ENCODE measurements around the gene FAM193A.

Gene FAM193A

DNA sequence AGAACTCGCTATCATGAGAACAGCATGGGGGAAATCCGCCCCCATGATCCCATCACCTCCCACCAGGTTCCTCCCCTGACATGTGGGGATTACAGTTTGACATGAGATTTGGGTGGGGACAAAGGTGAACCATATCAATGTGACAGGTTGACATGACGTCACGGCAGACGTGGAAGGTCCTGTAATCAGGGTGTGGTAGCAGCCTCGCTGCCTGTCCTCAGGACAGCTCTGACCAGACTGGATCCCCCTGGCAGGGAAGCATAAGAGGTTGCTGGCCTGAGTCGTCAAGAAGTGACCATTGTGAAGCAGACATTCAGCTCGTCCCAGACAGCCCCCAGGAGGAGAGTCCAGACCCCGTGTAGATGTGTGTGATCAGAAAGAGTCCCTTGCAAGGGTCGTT lies 115.1 kb downstream of the FAM193A start:
- Histone ChIP-seq H3K9ac (ENCODE audit: insufficient read length) (no peak overlapping the region), H3K9me3 (ENCODE audit: low read depth, low read length) (no peaks in the 10 kb centered on the region), H3K4me3 (no peak overlapping the region), H3K27ac (no peak overlapping the region), H3K36me3 (ENCODE audit: insufficient read depth, low read length) (peaks cover 52% of the 10 kb centered on the region)
- TF ChIP-seq POLR2AphosphoS5 (IDR thresholded peaks at IDR 0.05; ENCODE audit: borderline replicate concordance, low read depth, low read length) (no peak), EZH2 (IDR thresholded peaks at IDR 0.05) (no peak), FOXP2 (optimal IDR thresholded peaks at IDR 0.05; ENCODE audit: control extremely low read depth, extremely low read length, insufficient read depth) (no peak)
- DNase-seq (ENCODE audit: low read depth, low spot score) = no peak

DNA sequence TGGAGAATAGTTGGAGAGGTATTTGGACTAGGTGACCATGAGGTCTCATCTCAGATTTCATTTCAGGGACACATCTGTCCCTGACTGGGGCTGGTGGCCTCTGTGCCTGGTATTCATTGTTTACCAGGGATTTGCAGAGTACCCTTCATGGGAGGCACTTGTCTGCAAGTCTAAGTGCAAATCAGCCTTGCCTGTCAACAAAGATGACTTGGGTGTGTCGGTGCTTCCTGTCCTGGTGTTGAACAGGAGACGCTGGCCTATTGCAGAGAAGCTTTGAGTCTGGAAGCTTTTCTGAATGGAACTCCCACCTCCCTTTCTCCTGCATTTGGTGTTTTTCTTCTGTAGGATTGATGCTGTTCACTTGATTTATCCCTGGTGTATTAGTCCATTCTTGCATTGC lies 115.6 kb downstream of the FAM193A start:
- Histone ChIP-seq H3K9me3 (ENCODE audit: low read depth, low read length) (no peaks in the 10 kb centered on the region), H3K27ac (no peak overlapping the region), H3K9ac (ENCODE audit: insufficient read length) (no peak overlapping the region), H3K4me3 (no peak overlapping the region), H3K36me3 (ENCODE audit: insufficient read depth, low read length) (peaks cover 48% of the 10 kb centered on the region)
- DNase-seq (ENCODE audit: low read depth, low spot score) = no peak
- TF ChIP-seq EZH2 (IDR thresholded peaks at IDR 0.05) (no peak), FOXP2 (optimal IDR thresholded peaks at IDR 0.05; ENCODE audit: control extremely low read depth, extremely low read length, insufficient read depth) (no peak), POLR2AphosphoS5 (IDR thresholded peaks at IDR 0.05; ENCODE audit: borderline replicate concordance, low read depth, low read length) (no peak)

DNA sequence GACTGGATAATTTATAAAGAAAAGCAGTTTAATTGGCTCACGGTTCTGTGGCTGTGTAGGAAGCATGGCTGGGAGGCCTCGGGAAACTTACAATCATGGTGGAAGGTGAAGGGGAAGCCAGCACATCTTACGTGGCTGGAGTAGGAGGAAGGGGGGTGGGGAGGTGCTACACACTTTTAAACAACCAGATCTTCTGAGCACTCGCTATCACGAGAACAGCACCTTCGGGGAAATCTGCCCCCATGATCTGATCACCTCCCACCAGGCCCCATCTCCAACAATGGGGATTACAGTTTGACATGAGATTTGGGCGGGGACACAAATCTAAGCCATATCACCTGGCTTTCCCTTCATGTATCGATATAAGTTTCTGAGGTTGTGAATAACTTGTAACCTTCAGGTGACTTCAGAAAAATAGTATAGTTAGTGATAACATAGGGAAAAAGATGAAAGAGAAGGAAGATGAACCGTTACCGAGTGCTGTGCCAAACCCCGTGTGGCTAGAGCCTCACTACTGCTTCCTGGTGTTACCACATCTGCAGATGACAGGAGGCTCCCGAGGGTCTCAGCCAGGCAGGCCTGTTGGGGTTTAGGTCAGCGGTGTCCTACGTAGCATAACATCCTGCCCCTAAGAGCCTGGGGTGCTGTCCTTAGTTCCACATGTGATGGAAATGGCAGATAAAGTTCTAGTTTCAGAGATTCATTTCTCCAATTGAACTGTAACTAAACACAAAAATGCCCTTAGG lies 116.1 kb downstream of the FAM193A start:
- no peak overlapping the region for H3K27ac ChIP-seq
- no peak overlapping the region for H3K4me3 ChIP-seq
- DNase-seq (ENCODE audit: low read depth, low spot score) = no peak
- TF ChIP-seq EZH2 (IDR thresholded peaks at IDR 0.05) (no peak), POLR2AphosphoS5 (IDR thresholded peaks at IDR 0.05; ENCODE audit: borderline replicate concordance, low read depth, low read length) (no peak), FOXP2 (optimal IDR thresholded peaks at IDR 0.05; ENCODE audit: control extremely low read depth, extremely low read length, insufficient read depth) (no peak)
- peaks cover 47% of the 10 kb centered on the region for H3K36me3 ChIP-seq (ENCODE audit: insufficient read depth, low read length)
- H3K9me3 ChIP-seq (ENCODE audit: low read depth, low read length) = no peaks in the 10 kb centered on the region
- H3K9ac ChIP-seq (ENCODE audit: insufficient read length) = no peak overlapping the region

DNA sequence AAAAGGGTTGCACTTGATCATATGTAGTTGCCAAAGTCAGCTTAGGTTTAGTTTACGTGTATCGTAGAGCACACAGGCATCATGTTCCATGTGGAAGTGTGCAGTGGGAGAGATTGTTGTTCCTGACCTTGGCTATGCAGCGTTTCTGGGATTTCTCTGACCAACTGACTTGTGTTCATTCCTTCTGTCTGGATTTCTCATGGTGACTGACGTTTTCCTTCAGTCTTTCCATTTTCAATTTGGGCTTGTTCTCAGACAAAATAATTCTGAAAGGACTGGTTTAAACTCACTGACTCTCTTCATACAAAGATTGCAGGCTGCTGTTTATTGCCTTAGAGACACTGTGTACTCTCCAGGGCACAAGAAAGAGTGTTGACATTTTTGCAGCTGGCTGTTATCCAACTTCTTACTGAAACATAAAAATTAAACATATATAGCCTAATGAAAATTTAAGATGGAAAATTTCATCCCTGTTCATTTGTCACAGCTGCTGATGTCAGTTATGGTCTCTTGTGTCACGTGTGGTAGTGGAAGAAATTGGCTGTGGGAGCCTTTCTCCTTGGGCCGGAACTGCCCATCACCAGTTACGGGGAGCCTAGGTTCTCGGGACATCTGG lies 124.3 kb downstream of the FAM193A start:
- no peak for DNase-seq (ENCODE audit: low read depth, low spot score)
- H3K9me3 ChIP-seq (ENCODE audit: low read depth, low read length) = no peaks in the 10 kb centered on the region
- H3K9ac ChIP-seq (ENCODE audit: insufficient read length) = no peak overlapping the region
- H3K27ac ChIP-seq = no peak overlapping the region
- TF ChIP-seq POLR2AphosphoS5 (IDR thresholded peaks at IDR 0.05; ENCODE audit: borderline replicate concordance, low read depth, low read length) (no peak), FOXP2 (optimal IDR thresholded peaks at IDR 0.05; ENCODE audit: control extremely low read depth, extremely low read length, insufficient read depth) (no peak), EZH2 (IDR thresholded peaks at IDR 0.05) (no peak)
- no peak overlapping the region for H3K4me3 ChIP-seq
- peaks cover 65% of the 10 kb centered on the region for H3K36me3 ChIP-seq (ENCODE audit: insufficient read depth, low read length)

DNA sequence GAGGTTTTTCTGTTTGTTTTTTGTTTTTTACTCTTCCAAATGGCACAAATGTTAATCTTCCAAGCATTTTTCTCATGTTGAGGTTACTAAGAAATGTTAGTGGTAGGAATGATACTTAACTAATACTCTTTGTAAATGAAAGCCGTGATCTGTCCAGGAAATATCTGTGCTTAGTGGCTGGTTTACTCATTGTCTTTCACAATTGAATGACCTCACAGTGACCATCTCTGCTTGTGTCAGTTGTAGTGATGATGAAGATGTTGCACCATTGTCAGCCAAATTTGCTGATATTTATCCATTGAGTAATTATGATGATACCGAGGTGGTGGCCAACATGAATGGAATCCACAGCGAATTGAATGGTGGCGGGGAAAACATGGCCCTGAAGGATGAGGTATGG lies 126.2 kb downstream of the FAM193A start:
- Histone ChIP-seq H3K9me3 (ENCODE audit: low read depth, low read length) (no peaks in the 10 kb centered on the region), H3K27ac (0 out of 2 replicates have a peak overlapping the region, but pooled peaks have one; percentile 6), H3K4me3 (no peak overlapping the region), H3K9ac (ENCODE audit: insufficient read length) (no peak overlapping the region), H3K36me3 (ENCODE audit: insufficient read depth, low read length) (peaks cover 61% of the 10 kb centered on the region)
- no peak for TF ChIP-seq FOXP2 (optimal IDR thresholded peaks at IDR 0.05; ENCODE audit: control extremely low read depth, extremely low read length, insufficient read depth)
- TF ChIP-seq EZH2 (IDR thresholded peaks at IDR 0.05) = no peak
- TF ChIP-seq POLR2AphosphoS5 (IDR thresholded peaks at IDR 0.05; ENCODE audit: borderline replicate concordance, low read depth, low read length) = no peak
- DNase-seq (ENCODE audit: low read depth, low spot score) = no peak

DNA sequence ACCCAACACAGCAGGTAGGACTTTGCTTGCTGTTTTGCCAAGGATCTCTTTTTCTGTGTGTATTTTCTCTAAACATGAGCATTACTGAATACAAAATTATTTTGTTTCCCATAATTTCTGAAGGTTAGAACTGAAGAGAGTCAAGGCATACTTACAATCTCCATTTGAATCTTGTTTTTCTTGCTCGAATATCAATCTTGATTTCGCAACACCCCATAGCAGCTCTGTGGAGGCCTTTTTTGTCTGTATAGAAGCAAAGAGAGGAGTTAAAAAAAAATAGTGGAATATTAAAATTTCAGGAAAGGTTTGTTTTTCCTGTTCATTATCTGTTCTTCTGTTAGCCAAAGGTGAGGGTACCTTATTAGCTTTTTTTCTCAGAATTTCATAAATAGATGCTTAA lies 126.8 kb downstream of the FAM193A start:
- Histone ChIP-seq H3K9ac (ENCODE audit: insufficient read length) (no peak overlapping the region), H3K4me3 (no peak overlapping the region), H3K9me3 (ENCODE audit: low read depth, low read length) (no peaks in the 10 kb centered on the region), H3K36me3 (ENCODE audit: insufficient read depth, low read length) (peaks cover 54% of the 10 kb centered on the region), H3K27ac (no peak overlapping the region)
- TF ChIP-seq POLR2AphosphoS5 (IDR thresholded peaks at IDR 0.05; ENCODE audit: borderline replicate concordance, low read depth, low read length) (no peak), FOXP2 (optimal IDR thresholded peaks at IDR 0.05; ENCODE audit: control extremely low read depth, extremely low read length, insufficient read depth) (no peak), EZH2 (IDR thresholded peaks at IDR 0.05) (no peak)
- DNase-seq (ENCODE audit: low read depth, low spot score) = peak; percentile 3

DNA sequence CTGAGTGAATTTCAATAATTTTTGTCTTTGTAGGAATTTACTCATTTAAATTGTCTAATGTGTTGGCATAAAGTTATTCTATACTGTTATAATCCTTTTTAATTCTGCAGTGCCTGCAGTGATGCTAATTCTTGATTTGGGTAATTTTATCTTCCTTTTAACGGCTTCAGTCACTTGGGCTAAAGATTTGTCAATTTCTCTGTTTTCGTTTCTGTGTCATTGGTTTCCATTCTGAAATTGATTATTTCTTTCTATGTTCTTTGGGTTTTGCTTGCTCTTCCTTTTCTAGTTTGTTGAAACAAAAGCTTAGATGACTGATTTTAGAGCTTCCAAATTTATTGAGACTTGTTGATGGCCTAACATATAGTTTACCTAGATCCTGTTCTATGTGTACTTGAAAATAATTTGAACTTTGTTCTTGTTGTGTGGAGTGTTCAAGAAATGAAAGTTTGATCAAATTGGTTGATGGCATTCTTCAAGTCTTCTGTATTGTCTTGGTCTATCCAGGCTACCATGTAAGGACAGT lies 130.3 kb downstream of the FAM193A start:
- no peak overlapping the region for H3K9ac ChIP-seq (ENCODE audit: insufficient read length)
- no peaks in the 10 kb centered on the region for H3K9me3 ChIP-seq (ENCODE audit: low read depth, low read length)
- TF ChIP-seq FOXP2 (optimal IDR thresholded peaks at IDR 0.05; ENCODE audit: control extremely low read depth, extremely low read length, insufficient read depth) (no peak), EZH2 (IDR thresholded peaks at IDR 0.05) (no peak), POLR2AphosphoS5 (IDR thresholded peaks at IDR 0.05; ENCODE audit: borderline replicate concordance, low read depth, low read length) (no peak)
- no peak for DNase-seq (ENCODE audit: low read depth, low spot score)
- peaks cover 36% of the 10 kb centered on the region for H3K36me3 ChIP-seq (ENCODE audit: insufficient read depth, low read length)
- H3K27ac ChIP-seq = no peak overlapping the region
- no peak overlapping the region for H3K4me3 ChIP-seq

DNA sequence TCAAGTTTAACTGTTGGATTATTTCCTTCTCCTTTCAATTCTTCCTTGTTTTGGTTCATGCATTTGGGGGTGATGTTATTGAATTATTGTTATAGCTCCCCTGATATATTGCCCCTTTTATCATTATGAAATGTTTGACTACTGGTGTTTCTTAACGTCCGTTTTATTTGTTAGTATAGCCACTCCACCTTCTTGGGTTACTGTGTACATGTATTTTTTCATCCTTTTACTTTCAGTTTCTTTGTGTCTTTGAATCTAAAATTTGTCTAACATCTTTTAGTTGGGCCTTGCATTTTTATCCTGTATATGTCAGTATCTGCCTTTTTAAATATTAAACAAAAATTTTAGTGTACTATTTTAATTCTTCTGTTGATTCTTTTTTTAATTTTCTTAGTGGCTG lies 131.0 kb downstream of the FAM193A start:
- Histone ChIP-seq H3K9ac (ENCODE audit: insufficient read length) (no peak overlapping the region), H3K4me3 (no peak overlapping the region), H3K9me3 (ENCODE audit: low read depth, low read length) (no peaks in the 10 kb centered on the region), H3K27ac (no peak overlapping the region), H3K36me3 (ENCODE audit: insufficient read depth, low read length) (peaks cover 39% of the 10 kb centered on the region)
- TF ChIP-seq EZH2 (IDR thresholded peaks at IDR 0.05) (no peak), POLR2AphosphoS5 (IDR thresholded peaks at IDR 0.05; ENCODE audit: borderline replicate concordance, low read depth, low read length) (no peak), FOXP2 (optimal IDR thresholded peaks at IDR 0.05; ENCODE audit: control extremely low read depth, extremely low read length, insufficient read depth) (no peak)
- DNase-seq (ENCODE audit: low read depth, low spot score) = no peak

Measured in SK-N-MC (cell line).